ENCODE results near the gene CRIP2.
A peak's percentile ranks its signal among the peaks of the same experiment; 100 is the strongest.

The CRIP2 gene

GRCh38 chr14:105525861-105526775, 51.5 kb downstream of the CRIP2 start, which contains the start of gene TMEM121:
TSS of gene TMEM121 (plus strand) at chr14:105526583. CDS start at chr14:105528835, 2,252 bp downstream.
- no peaks in the 10 kb centered on the region for H3K36me3 Mint-ChIP-seq
- H3K4me3 Mint-ChIP-seq = peak within 1 kb of the TSS; percentile 80
- peaks cover 3% of the 10 kb centered on the region for H3K27me3 Mint-ChIP-seq
- H3K27ac Mint-ChIP-seq = no peak within 1 kb of the TSS
- no peaks in the 10 kb centered on the region for H3K9me3 Mint-ChIP-seq (ENCODE audit: low read depth)
- peaks cover 5% of the 10 kb centered on the region for H3K4me1 Mint-ChIP-seq (ENCODE audit: low read depth)

GRCh38 chr14:105526776-105527380, 52.3 kb downstream of the CRIP2 start:
- Mint-ChIP-seq H3K9me3 (ENCODE audit: low read depth) (no peaks in the 10 kb centered on the region), H3K27ac (no peak overlapping the region), H3K4me3 (peak overlapping the region; percentile 80), H3K36me3 (no peaks in the 10 kb centered on the region), H3K4me1 (ENCODE audit: low read depth) (peaks cover 5% of the 10 kb centered on the region), H3K27me3 (peaks cover 3% of the 10 kb centered on the region)

GRCh38 chr14:105527381-105527825, 52.8 kb downstream of the CRIP2 start:
- Mint-ChIP-seq H3K4me1 (ENCODE audit: low read depth) (peaks cover 5% of the 10 kb centered on the region), H3K36me3 (no peaks in the 10 kb centered on the region), H3K27ac (peak overlapping the region; percentile 58), H3K4me3 (peak overlapping the region; percentile 80), H3K27me3 (peaks cover 3% of the 10 kb centered on the region), H3K9me3 (ENCODE audit: low read depth) (no peaks in the 10 kb centered on the region)

- peak overlapping the region; percentile 80 for H3K4me3 Mint-ChIP-seq
- H3K36me3 Mint-ChIP-seq = no peaks in the 10 kb centered on the region
- H3K4me1 Mint-ChIP-seq (ENCODE audit: low read depth) = peaks cover 5% of the 10 kb centered on the region
- H3K9me3 Mint-ChIP-seq (ENCODE audit: low read depth) = no peaks in the 10 kb centered on the region
- H3K27ac Mint-ChIP-seq = peak overlapping the region; percentile 58
- H3K27me3 Mint-ChIP-seq = peaks cover 3% of the 10 kb centered on the region
Observed at GRCh38 chr14:105527826-105528585, 53.4 kb downstream of the CRIP2 start.

GRCh38 chr14:105528586-105529318, 54.1 kb downstream of the CRIP2 start:
- H3K27me3 Mint-ChIP-seq = peaks cover 3% of the 10 kb centered on the region
- H3K4me1 Mint-ChIP-seq (ENCODE audit: low read depth) = peaks cover 5% of the 10 kb centered on the region
- H3K36me3 Mint-ChIP-seq = no peaks in the 10 kb centered on the region
- H3K27ac Mint-ChIP-seq = peak overlapping the region; percentile 93
- H3K9me3 Mint-ChIP-seq (ENCODE audit: low read depth) = no peaks in the 10 kb centered on the region
- H3K4me3 Mint-ChIP-seq = peak overlapping the region; percentile 87

- H3K27ac Mint-ChIP-seq = peak overlapping the region; percentile 93
- peaks cover 3% of the 10 kb centered on the region for H3K27me3 Mint-ChIP-seq
- H3K9me3 Mint-ChIP-seq (ENCODE audit: low read depth) = no peaks in the 10 kb centered on the region
- no peaks in the 10 kb centered on the region for H3K36me3 Mint-ChIP-seq
- peaks cover 5% of the 10 kb centered on the region for H3K4me1 Mint-ChIP-seq (ENCODE audit: low read depth)
- peak overlapping the region; percentile 87 for H3K4me3 Mint-ChIP-seq
Observed at GRCh38 chr14:105529319-105529568, 54.6 kb downstream of the CRIP2 start.

Measured in activated naive CD8-positive, alpha-beta T cell (primary cell).